Common myeloid progenitor, CD34-positive (primary cell): Measurements from ENCODE around the gene FAM210A.

ENCODE experiments used
- CTCF ChIA-PET: fragments of 350-600 bp; sonication (Branson Sonifier 250); formaldehyde crosslinking; loops from one replicate; lab custom pipeline; 2021; ENCODE audit warnings: antibody characterized with exemption; lab: Charles Lee
- POLR2A ChIA-PET: fragments of 350-600 bp; sonication (Branson Sonifier 250); formaldehyde crosslinking; loops from one replicate; lab custom pipeline; 2021; ENCODE audit warnings: antibody characterized with exemption; lab: Charles Lee
- DNase-seq, 3 donors: peaks; one replicate each; pipeline versions ENCODE4 v3.0.0 to v3.0.0-alpha.2; 2013
- H3K27ac ChIP-seq, 2 experiments: 1 replicate in 1 of 2; 2 replicates in 1 of 2; pipeline ENCODE4 v1.7.0; 2013; ENCODE audit warnings: inconsistent platforms in 2 of 2, low read length in 2 of 2, mild to moderate bottlenecking in 2 of 2, low read depth in 1 of 2, moderate library complexity in 1 of 2; ENCODE audit not compliant: severe bottlenecking in 2 of 2, insufficient read depth in 1 of 2, poor library complexity in 1 of 2
- H3K27me3 ChIP-seq, 5 experiments: replicated peaks in 2 of 5; 1 replicate in 3 of 5; 2 replicates in 2 of 5; pipeline versions ENCODE4 v1.6.1 to v1.7.0; 2013; ENCODE audit warnings: low read length in 4 of 5, mild to moderate bottlenecking in 2 of 5, moderate library complexity in 2 of 5, inconsistent platforms in 1 of 5; ENCODE audit not compliant: insufficient read depth in 5 of 5, control insufficient read depth in 4 of 5
- H3K36me3 ChIP-seq, 4 experiments: 1 replicate in 2 of 4; 2 replicates in 2 of 4; pipeline versions ENCODE4 v1.6.1 to v1.7.0; 2013; ENCODE audit warnings: low read length in 3 of 4, control low read depth in 1 of 4, mild to moderate bottlenecking in 1 of 4; ENCODE audit not compliant: control insufficient read depth in 4 of 4, insufficient read depth in 4 of 4
- H3K4me1 ChIP-seq, 4 experiments: 1 replicate in 3 of 4; 2 replicates in 1 of 4; pipeline versions ENCODE4 v1.6.1 to v1.7.1; 2013; ENCODE audit warnings: low read length in 3 of 4, mild to moderate bottlenecking in 3 of 4, control low read depth in 1 of 4, inconsistent platforms in 1 of 4, moderate library complexity in 1 of 4; ENCODE audit not compliant: control insufficient read depth in 4 of 4, insufficient read depth in 4 of 4; ENCODE audit errors: control extremely low read depth in 1 of 4
- H3K4me3 ChIP-seq, 7 experiments: 1 replicate in 4 of 7; 2 replicates in 3 of 7; pipeline versions ENCODE4 v1.5.1 to v1.7.0; 2013; ENCODE audit warnings: mild to moderate bottlenecking in 7 of 7, low read length in 6 of 7, moderate library complexity in 6 of 7, inconsistent platforms in 2 of 7, low read depth in 2 of 7, control low read depth in 1 of 7; ENCODE audit not compliant: insufficient read depth in 4 of 7, control insufficient read depth in 1 of 7; ENCODE audit errors: extremely low read depth in 1 of 7
- H3K9me3 ChIP-seq, 5 experiments: 1 replicate in 4 of 5; 2 replicates in 1 of 5; pipeline versions ENCODE4 v1.6.1 to v1.7.1; 2013; ENCODE audit warnings: low read length in 4 of 5, mild to moderate bottlenecking in 2 of 5, inconsistent platforms in 1 of 5, low read depth in 1 of 5, moderate library complexity in 1 of 5; ENCODE audit not compliant: control insufficient read depth in 4 of 5, insufficient read depth in 2 of 5; ENCODE audit errors: control extremely low read depth in 1 of 5
- WGBS: methylation state at CpG from one replicate; pipeline ENCODE4 v1.1.5; 2013; ENCODE audit not compliant: insufficient coverage; 5-methylcytosine and 5-hydroxymethylcytosine counted together

Gene FAM210A

GRCh38 chr18:13620818-13621445 is 105.4 kb downstream of the FAM210A start:
- WGBS: 98% methylated on average over 28 of the region's 29 CpGs
- POLR2A ChIA-PET: no interaction called here

DNA sequence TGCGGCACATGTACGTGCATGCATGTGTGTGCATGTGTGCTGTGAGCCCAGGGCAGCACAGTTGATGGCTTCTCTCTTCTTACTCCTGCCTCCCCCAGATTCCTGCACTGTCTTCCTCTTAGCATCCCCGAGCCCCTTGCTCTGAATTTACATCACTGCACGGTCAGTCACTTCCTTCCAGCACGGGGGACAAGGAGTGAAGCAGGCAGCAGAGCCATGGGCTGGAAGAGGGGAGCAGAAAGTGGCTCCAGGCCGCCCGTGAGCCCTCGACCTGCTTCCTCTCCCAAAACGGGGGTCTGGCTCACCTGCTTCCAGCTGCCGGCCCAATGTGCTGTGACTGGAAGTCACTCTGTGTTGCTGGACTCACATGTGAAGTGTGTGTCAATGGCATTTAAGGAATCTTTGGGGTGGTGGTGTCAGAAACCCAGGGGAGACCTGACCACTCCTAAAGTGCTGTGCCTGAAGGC is 106.1 kb downstream of the FAM210A start:
- no peak overlapping the region for H3K4me3 ChIP-seq
- ChIA-PET POLR2A (no interaction called here), CTCF (interaction anchor here (1.0 to 2.5 kb wide), 3 partner anchors 8 to 62 kb away, joined by 3 to 13 read pairs (median 4); no protein-coding TSS in a partner anchor)
- no peak for DNase-seq
- H3K9me3 ChIP-seq: no peaks in the 10 kb centered on the region
- H3K27me3 ChIP-seq: no peaks in the 10 kb centered on the region
- peaks cover 0 to 19% (median 9%) of the 10 kb centered on the region in 4 experiments for H3K36me3 ChIP-seq
- over 99% methylated on average over 8 of the region's 10 CpGs for WGBS
- H3K4me1 ChIP-seq: peaks cover 9 to 32% (median 14%) of the 10 kb centered on the region in 4 experiments
- no peak overlapping the region for H3K27ac ChIP-seq

More at GRCh38 chr18:13620818-13621445, 105.4 kb downstream of the FAM210A start:
- Histone ChIP-seq H3K4me1 (peaks cover 6 to 27% (median 10%) of the 10 kb centered on the region in 4 experiments), H3K27ac (no peak overlapping the region), H3K36me3 (peaks cover 0 to 19% (median 9%) of the 10 kb centered on the region in 4 experiments), H3K9me3 (no peaks in the 10 kb centered on the region), H3K27me3 (no peaks in the 10 kb centered on the region), H3K4me3 (no peak overlapping the region)
- no peak for DNase-seq
- CTCF ChIA-PET: interaction anchor here (1.0 to 2.5 kb wide), 4 partner anchors 9 to 63 kb away, joined by 3 to 13 read pairs (median 4); no protein-coding TSS in a partner anchor

DNA sequence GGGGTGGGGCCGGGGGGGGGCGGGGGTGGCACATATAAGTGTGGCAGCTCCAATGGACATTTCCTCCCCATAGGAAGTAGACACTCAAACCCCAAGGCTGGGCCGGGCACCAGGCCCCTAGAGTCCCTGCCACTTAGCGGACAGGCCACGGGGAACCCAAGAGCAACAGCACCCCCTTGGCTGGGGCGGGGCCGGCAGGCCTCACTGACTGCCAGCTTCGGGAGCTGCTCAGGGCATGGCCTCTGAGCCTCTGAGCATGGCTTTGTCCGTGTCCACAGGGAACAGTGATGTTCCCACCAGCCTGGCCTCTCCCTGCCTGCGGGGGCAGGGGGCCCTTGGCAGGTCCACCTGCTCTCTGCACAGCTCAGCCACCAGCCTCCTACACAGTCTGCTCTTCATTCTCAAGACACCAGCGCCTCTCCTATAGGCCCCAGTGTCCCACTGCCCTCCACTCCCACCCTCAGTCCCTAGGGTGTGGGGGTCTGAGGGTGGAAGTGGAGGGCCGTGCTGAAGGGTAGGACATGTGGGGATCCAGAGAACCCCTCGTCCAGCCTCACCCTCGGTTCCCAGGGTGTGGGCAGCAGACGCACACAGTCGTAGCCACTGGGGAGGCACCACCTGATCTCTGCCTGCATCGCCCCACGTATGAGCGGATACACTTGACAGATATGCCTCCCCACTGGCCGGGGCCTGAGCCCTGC is 106.7 kb downstream of the FAM210A start:
- no peak overlapping the region for H3K27ac ChIP-seq
- 96% methylated on average over 15 of the region's 20 CpGs for WGBS
- peaks cover 0 to 19% (median 8%) of the 10 kb centered on the region in 4 experiments for H3K36me3 ChIP-seq
- POLR2A ChIA-PET: no interaction called here
- H3K4me1 ChIP-seq: peaks cover 12 to 37% (median 20%) of the 10 kb centered on the region in 4 experiments
- H3K9me3 ChIP-seq: no peaks in the 10 kb centered on the region
- H3K4me3 ChIP-seq: no peak overlapping the region
- CTCF ChIA-PET: interaction anchor here (1.0 kb wide), 1 partner anchor 8 kb away, joined by 4 read pairs; no protein-coding TSS in a partner anchor
- no peaks in the 10 kb centered on the region for H3K27me3 ChIP-seq
- DNase-seq: no peak

DNA sequence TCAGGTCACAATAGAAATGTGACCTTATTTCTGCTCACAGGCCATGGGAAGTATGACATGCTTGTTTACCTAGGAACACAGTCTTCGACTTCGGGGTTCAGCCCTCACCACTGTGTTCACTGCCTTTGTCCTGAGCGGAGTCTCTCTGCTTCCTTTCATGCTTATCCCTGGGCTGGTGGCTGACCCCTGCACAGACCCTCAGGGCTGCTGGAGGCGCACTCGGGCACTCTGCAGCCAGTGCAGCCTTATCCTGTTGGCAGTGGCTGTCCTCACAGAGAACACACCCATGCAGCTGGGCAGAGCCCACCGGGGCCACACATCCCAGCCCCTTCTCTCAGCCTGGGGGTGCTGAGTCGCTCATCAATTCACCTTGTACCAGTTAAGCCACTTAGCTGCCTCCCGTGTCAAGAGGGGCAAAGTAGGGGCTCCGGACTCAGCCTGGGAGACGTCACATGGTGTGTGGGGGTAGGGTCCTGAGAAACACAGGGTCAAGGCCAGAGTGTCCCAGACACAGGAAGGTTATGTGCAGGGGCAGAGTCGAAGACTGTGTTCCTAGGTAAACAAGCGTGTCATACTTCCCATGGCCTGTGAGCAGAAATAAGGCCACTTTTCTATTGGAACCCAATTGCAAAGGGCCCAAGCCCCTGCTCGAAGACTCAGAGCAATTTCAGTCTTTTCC is 107.5 kb downstream of the FAM210A start:
- Histone ChIP-seq H3K27ac (no peak overlapping the region), H3K4me3 (no peak overlapping the region), H3K27me3 (no peaks in the 10 kb centered on the region), H3K4me1 (peaks cover 17 to 45% (median 28%) of the 10 kb centered on the region in 4 experiments), H3K36me3 (peaks cover 0 to 16% (median 7%) of the 10 kb centered on the region in 4 experiments), H3K9me3 (no peaks in the 10 kb centered on the region)
- ChIA-PET POLR2A (interaction anchor here (1.0 kb wide), 1 partner anchor 60 kb away, joined by 3 read pairs; no protein-coding TSS in a partner anchor), CTCF (no interaction called here)
- 98% methylated on average over 12 of the region's 13 CpGs for WGBS
- no peak for DNase-seq

DNA sequence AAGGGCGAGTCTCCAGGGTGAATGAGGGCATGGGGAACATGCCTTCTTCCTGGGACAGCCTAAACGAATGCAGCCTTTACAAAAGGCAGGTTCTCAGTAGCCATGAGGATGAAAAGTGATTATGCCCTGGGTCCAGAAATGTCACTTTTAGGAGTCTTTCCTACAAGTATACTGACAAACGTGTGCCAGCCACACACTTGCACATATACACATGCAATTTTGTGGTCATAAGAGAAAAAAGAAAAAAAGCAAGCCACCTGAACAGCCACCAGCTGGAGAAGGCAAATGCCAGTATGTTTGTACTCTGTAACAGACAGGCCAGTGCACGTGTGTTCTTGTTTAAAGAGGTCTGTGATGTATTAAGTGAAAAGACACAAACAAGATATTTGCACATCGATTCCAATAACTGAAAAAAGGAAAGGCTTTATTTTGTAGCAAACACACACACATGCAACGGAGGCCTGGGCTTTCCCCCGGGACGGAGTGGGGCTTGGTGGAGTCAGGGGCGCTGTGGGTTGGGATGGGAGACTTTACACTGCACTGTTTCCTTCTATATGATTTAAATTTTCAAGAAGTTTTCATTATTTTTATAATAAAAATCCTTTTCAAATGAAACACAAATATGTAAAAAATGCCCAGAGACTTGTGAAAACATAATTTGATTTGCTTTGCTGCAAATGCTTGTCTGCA is 108.4 kb downstream of the FAM210A start:
- ChIA-PET POLR2A (interaction anchor here (1.0 kb wide), 1 partner anchor 59 kb away, joined by 3 read pairs; no protein-coding TSS in a partner anchor), CTCF (no interaction called here)
- H3K36me3 ChIP-seq: peaks cover 0 to 11% (median 7%) of the 10 kb centered on the region in 4 experiments
- DNase-seq: no peak
- no peaks in the 10 kb centered on the region for H3K27me3 ChIP-seq
- WGBS: 94% methylated on average over 6 of the region's 9 CpGs
- H3K4me1 ChIP-seq: peaks cover 24 to 54% (median 36%) of the 10 kb centered on the region in 4 experiments
- H3K27ac ChIP-seq: no peak overlapping the region
- H3K9me3 ChIP-seq: no peaks in the 10 kb centered on the region
- H3K4me3 ChIP-seq: no peak overlapping the region

DNA sequence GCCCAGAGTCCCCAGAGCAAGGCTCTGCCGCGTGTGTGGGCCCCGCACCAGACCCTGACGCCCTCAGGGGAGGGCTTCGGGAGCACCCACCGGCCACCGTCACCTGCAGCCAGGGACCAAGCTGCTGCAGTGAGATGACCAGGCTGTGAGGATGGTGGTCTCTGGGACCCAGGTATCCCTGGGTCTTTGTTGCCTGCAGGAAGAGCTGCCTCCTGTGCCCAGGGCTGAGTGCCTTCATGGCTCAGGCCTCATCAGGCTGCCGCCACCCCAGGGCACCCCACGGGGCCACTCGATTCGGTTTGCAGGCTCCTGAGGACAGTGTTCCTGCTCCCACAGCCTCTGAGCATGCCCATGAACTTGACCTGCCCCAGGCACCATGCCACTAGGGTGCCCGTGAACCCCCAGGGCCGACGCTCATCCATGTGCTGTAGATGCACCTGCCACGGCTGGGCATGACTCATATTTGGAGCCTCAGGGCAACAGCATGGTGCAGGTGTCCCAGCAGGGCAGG is 109.8 kb downstream of the FAM210A start:
- Histone ChIP-seq H3K4me1 (peaks cover 27 to 68% (median 50%) of the 10 kb centered on the region in 4 experiments), H3K27ac (no peak overlapping the region), H3K27me3 (no peaks in the 10 kb centered on the region), H3K36me3 (peaks cover 0 to 7% (median 1%) of the 10 kb centered on the region in 4 experiments), H3K4me3 (no peak overlapping the region), H3K9me3 (no peaks in the 10 kb centered on the region)
- POLR2A ChIA-PET: no interaction called here
- no peak for DNase-seq
- CTCF ChIA-PET: interaction anchor here (1.4 kb wide), 1 partner anchor 35 kb away, joined by 3 read pairs; no protein-coding TSS in a partner anchor
- 97% methylated on average over 15 of the region's 15 CpGs for WGBS
